K562 treated with DMSO at 1 percent for 48 hours (cell line): ENCODE measurements around the gene PRR32. TPM values are rescaled to one million over a fixed set of nuclear protein-coding genes. Genes with fewer than 3 reads are reported as not detected.

Experiments
- total RNA-seq: library from RNA; unstranded; fragments of 300-600 nt; gene quantifications from 2 replicates; pipeline ENCODE4 v1.2.3, GENCODE V29; 2022; ENCODE audit warnings: low replicate concordance; ENCODE audit errors: extremely low read depth

The PRR32 gene
- not detected in 2 replicates for total RNA-seq

GRCh38 chrX:126819429-126819828 lies at the start of gene PRR32:
TSS of gene PRR32 (plus strand) at chrX:126819729. CDS start at chrX:126819844, 115 bp downstream.

